Lung (tissue), 12 donors: ENCODE results near the gene SUMO3. TPM values are rescaled to one million over a fixed set of nuclear protein-coding genes. Genes with fewer than 3 reads are reported as not detected.
A peak's percentile ranks its signal among the peaks of the same experiment; 100 is the strongest.

Source experiments
- ATAC-seq: fragments of 200-7000 bp; cut with Tn5 transposase; one replicate; pipeline ENCODE4 v1.9.1; 2020; ENCODE audit warnings: moderate number of reproducible peaks; ENCODE audit not compliant: insufficient read depth, low FRiP score
- DNase-seq, 3 donors: peaks; one replicate each; pipeline ENCODE4 v3.0.0-alpha.2; 2013 to 2017
- H3K27ac ChIP-seq, 2 donors: one replicate each; pipeline ENCODE4 v1.5.1; 2013; ENCODE audit warnings: mild to moderate bottlenecking in 2 of 2, moderate library complexity in 2 of 2, control low read depth in 1 of 2, inconsistent platforms in 1 of 2, low read depth in 1 of 2, low read length in 1 of 2
- H3K27me3 ChIP-seq, 3 donors: one replicate each; pipeline ENCODE4 v1.5.1; 2013; ENCODE audit warnings: low read length in 2 of 3; ENCODE audit not compliant: control insufficient read depth in 3 of 3, insufficient read depth in 3 of 3
- H3K36me3 ChIP-seq, 4 donors: one replicate each; pipeline ENCODE4 v1.5.1; 2013; ENCODE audit warnings: low read length in 4 of 4, mild to moderate bottlenecking in 1 of 4, moderate library complexity in 1 of 4; ENCODE audit not compliant: control insufficient read depth in 4 of 4, insufficient read depth in 4 of 4
- H3K4me1 ChIP-seq, 5 donors: one replicate each; pipeline ENCODE4 v1.5.1; 2013; ENCODE audit warnings: low read length in 5 of 5, mild to moderate bottlenecking in 2 of 5, moderate library complexity in 1 of 5; ENCODE audit not compliant: control insufficient read depth in 5 of 5, insufficient read depth in 5 of 5
- H3K4me3 ChIP-seq: one replicate; pipeline ENCODE4 v1.5.1; 2013; ENCODE audit warnings: mild to moderate bottlenecking, control low read depth, moderate library complexity
- H3K9ac ChIP-seq, 2 donors: one replicate each; pipeline ENCODE4 v1.5.1; 2013; ENCODE audit warnings: low read length in 2 of 2, control low read depth in 1 of 2; ENCODE audit not compliant: insufficient read depth in 1 of 2
- H3K9me3 ChIP-seq, 4 donors: one replicate each; pipeline ENCODE4 v1.5.1; 2013; ENCODE audit warnings: low read length in 3 of 4, mild to moderate bottlenecking in 1 of 4, moderate library complexity in 1 of 4; ENCODE audit not compliant: control insufficient read depth in 4 of 4, insufficient read depth in 3 of 4
- WGBS, 2 donors: extraction: QIAGEN DNeasy Blood & Tissue Kit; methylation state at CpG; one replicate each; pipeline ENCODE4 v1.1.7; 2013; 5-methylcytosine and 5-hydroxymethylcytosine counted together
- polyA plus RNA-seq, 2 donors: library from polyadenylated mRNA; stranded (reverse); fragments of 200-250 nt; gene quantifications; one replicate each; pipeline ENCODE4 v1.2.1, GENCODE V29; 2013
- total RNA-seq, 2 donors: library from RNA; depleted of rRNA in 1 of 2; stranded (reverse); fragments of >200 nt in 1 of 2; gene quantifications; one replicate each; pipeline ENCODE4 v1.2.1, GENCODE V29; 2014 to 2021
- TF ChIP-seq, protein P1 (sequence below): IDR thresholded peaks from 2 replicates; pipeline ENCODE4 v1.5.1; 2012; ENCODE audit warnings: mild to moderate bottlenecking; ENCODE audit errors: control extremely low read depth, extremely low read depth
- donor health status: control.
- donor health status: control.
- donor health status: Bipolar disorder and iron deficiency.
- donor health status: healthy.
- donor health status: DM: yes; HTN: yes; CAD: no.

SUMO3 gene
- total and polyA plus RNA-seq, 4 donors, result 40.4 to 96.4 (median 66.0) TPM

DNA sequence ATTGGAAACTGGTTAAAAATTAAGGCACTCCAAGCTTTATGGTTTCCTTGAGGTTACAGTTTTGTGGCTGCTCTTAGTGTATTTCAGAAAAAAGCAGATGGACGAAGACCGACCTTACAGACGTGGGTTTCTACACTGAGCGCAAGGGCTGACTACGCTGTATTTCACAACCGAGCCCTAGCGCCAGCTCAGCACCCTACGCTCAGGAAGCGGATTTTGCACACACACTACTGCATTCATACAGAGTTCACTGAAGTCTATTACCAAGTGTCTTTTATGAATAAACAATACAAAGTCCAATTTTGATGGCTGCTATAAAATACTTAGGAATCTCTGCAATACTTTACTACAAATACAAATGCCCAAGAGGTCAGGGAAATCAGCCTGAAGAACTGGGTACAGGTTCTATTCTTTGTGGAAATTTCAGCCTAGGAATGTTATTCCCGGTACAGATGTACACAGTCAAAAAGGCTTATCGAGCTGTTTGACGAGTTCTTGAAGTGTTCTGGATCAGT, 31.8 kb upstream of the SUMO3 start:
- 53 to 81% methylated on average over 12 of the region's 12 CpGs for WGBS, 2 donors
- Histone ChIP-seq H3K27ac (no peak overlapping the region), H3K9ac (no peak overlapping the region), H3K9me3 (no peaks in the 10 kb centered on the region), H3K27me3 (no peaks in the 10 kb centered on the region), H3K36me3 (peaks cover 7 to 47% (median 16%) of the 10 kb centered on the region in 4 donors), H3K4me3 (no peak overlapping the region), H3K4me1 (peaks cover 0 to 19% (median 8%) of the 10 kb centered on the region in 5 donors)
- TF ChIP-seq, protein P1, sequence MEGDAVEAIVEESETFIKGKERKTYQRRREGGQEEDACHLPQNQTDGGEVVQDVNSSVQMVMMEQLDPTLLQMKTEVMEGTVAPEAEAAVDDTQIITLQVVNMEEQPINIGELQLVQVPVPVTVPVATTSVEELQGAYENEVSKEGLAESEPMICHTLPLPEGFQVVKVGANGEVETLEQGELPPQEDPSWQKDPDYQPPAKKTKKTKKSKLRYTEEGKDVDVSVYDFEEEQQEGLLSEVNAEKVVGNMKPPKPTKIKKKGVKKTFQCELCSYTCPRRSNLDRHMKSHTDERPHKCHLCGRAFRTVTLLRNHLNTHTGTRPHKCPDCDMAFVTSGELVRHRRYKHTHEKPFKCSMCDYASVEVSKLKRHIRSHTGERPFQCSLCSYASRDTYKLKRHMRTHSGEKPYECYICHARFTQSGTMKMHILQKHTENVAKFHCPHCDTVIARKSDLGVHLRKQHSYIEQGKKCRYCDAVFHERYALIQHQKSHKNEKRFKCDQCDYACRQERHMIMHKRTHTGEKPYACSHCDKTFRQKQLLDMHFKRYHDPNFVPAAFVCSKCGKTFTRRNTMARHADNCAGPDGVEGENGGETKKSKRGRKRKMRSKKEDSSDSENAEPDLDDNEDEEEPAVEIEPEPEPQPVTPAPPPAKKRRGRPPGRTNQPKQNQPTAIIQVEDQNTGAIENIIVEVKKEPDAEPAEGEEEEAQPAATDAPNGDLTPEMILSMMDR, result no peak
- DNase-seq (no peak), ATAC-seq (no peak)

DNA sequence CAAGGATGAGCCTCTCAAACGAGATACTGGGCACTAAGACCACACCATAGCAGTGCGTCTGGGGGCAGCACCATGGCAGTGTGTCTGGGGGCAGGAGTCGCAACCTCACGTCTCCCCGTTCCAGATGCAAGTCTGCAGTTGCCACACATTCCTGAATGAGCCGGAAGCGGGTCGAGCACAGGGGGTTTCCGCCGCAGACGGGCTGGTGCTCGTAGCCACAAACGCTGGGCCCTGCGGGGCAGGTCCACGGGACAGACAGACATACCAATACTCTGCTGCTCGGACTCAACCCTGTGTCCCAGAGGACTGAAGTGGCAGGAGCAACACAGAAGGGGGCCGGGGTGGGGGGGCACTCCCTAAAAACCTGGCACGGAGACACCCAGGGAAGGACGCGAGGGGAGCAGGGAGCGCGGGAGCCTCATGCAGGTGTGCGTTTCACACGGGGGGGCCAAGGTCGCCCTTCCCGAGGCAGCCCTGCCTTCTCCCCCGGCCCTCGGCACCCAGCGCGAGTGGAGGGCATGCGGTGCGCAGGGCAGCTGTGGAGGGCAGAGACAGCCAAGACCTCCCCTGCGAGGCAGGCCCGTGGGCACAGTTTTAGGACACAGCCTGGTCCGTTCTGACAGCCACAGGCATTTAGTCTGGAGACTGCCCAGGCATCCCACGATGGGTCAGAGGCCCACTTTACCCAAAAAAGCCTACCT, 31.1 kb upstream of the SUMO3 start:
- Histone ChIP-seq H3K4me1 (peaks cover 0 to 19% (median 8%) of the 10 kb centered on the region in 5 donors), H3K9ac (no peak overlapping the region), H3K4me3 (no peak overlapping the region), H3K27ac (no peak overlapping the region), H3K9me3 (no peaks in the 10 kb centered on the region), H3K27me3 (no peaks in the 10 kb centered on the region), H3K36me3 (peaks cover 6 to 40% (median 14%) of the 10 kb centered on the region in 4 donors)
- no peak for ATAC-seq
- TF ChIP-seq, protein P1, result no peak
- DNase-seq, result peak in 1 of 3 donors; percentile 7
- 89 to 95% methylated on average over 36 of the region's 36 CpGs for WGBS, 2 donors

DNA sequence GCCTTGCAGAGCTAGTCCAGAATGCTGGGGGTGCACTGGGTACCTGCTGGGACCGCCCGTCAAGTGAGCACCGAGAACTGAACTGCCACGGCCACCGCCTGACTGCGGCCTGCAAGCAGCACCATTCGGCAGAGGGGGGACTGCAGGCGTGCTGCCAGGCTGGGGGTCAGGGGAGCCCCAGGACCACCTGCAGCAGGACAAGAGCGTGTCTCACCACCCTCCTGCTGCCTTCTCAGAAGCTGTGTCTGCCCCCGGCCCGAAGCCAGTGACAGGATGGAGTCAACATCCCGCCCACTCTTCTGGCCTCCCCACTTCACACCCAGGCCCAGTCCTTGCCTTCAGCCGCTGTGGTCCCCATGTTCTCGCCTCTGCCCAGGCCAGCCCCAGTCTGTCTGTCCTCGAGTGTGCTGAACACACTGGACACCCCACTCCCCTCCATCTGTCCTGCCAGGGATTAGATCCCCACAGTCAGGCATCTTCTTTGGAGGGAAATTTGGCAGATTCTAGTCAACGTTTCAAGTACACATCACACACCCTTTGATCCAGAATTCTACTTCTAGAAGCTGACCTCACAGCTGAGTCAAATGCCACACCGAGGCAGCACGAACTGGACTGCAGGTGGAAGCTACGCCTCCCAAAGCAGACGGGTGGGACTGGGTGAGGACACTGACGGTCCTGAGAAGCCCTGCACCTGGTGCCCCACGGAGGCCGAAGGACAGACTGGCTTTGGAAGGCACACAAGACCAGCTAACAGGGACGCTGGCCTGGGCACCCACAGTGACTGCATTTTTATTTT, 29.6 kb upstream of the SUMO3 start:
- no peak overlapping the region for H3K4me3 ChIP-seq
- H3K4me1 ChIP-seq, result peaks cover 0 to 19% (median 8%) of the 10 kb centered on the region in 5 donors
- H3K27ac ChIP-seq, result no peak overlapping the region
- peak in 1 of 3 donors; percentile 15 for DNase-seq
- H3K36me3 ChIP-seq, result peaks cover 6 to 30% (median 14%) of the 10 kb centered on the region in 4 donors
- 86 to 88% methylated on average over 22 to 24 of the region's 24 CpGs for WGBS, 2 donors
- no peak for ATAC-seq
- no peaks in the 10 kb centered on the region for H3K27me3 ChIP-seq
- H3K9ac ChIP-seq, result no peak overlapping the region
- H3K9me3 ChIP-seq, result no peaks in the 10 kb centered on the region
- TF ChIP-seq, protein P1, result no peak
